ENCODE data around the gene ALPK3. TPM values are rescaled to one million over a fixed set of nuclear protein-coding genes. Genes with fewer than 3 reads are reported as not detected.

ALPK3 gene
- total RNA-seq, 2 donors from 2014 or later, result 7.8 to 15.8 TPM

- Histone ChIP-seq H3K27me3 (no peaks in the 10 kb centered on the region), H3K27ac (no peak overlapping the region), H3K9me3 (no peaks in the 10 kb centered on the region), H3K36me3 (replicated peaks in 1 of 2; ENCODE audit: insufficient read depth in 1 of 2, low read depth in 2 of 2) (peaks cover 0 to 7% of the 10 kb centered on the region in 2 donors), H3K4me3 (no peak overlapping the region), H3K4me1 (no peaks in the 10 kb centered on the region)
- intact Hi-C loops (cut with DNase I), result no loop called here
- WGBS, 2 donors, result 96 to 100% methylated on average over 1 to 4 of the region's 4 CpGs
- ATAC-seq (no peak), DNase-seq (no peak)
- no peak for TF ChIP-seq POLR2A (IDR thresholded peaks at IDR 0.05)
- TF ChIP-seq, protein P1, sequence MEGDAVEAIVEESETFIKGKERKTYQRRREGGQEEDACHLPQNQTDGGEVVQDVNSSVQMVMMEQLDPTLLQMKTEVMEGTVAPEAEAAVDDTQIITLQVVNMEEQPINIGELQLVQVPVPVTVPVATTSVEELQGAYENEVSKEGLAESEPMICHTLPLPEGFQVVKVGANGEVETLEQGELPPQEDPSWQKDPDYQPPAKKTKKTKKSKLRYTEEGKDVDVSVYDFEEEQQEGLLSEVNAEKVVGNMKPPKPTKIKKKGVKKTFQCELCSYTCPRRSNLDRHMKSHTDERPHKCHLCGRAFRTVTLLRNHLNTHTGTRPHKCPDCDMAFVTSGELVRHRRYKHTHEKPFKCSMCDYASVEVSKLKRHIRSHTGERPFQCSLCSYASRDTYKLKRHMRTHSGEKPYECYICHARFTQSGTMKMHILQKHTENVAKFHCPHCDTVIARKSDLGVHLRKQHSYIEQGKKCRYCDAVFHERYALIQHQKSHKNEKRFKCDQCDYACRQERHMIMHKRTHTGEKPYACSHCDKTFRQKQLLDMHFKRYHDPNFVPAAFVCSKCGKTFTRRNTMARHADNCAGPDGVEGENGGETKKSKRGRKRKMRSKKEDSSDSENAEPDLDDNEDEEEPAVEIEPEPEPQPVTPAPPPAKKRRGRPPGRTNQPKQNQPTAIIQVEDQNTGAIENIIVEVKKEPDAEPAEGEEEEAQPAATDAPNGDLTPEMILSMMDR (IDR thresholded peaks at IDR 0.05), result no peak
Measured at GRCh38 chr15:84790676-84791075, 26.5 kb upstream of the ALPK3 start.

DNA sequence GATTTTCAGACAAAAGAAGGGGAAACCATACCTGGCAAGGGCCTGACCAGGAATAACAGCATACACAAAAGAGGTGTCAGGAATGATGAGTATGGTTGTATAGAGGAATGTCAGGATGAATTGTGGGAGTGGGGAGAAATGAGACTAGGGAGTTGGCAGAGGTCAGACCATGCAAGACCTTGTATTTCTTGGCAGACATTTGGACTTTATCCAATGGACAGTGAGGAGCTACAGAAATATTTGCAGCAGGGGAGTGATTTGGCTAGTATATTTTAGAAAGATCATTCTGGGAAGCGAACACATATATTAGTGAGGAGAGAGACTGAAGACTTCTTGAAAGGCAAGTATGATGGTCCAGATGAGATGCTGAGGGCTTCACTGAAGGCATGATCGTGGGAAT lies 25.4 kb upstream of the ALPK3 start:
- TF ChIP-seq POLR2A (IDR thresholded peaks at IDR 0.05), result no peak
- TF ChIP-seq, protein P1 (IDR thresholded peaks at IDR 0.05), result no peak
- Histone ChIP-seq H3K27me3 (no peaks in the 10 kb centered on the region), H3K4me1 (no peaks in the 10 kb centered on the region), H3K27ac (no peak overlapping the region), H3K4me3 (no peak overlapping the region), H3K9me3 (no peaks in the 10 kb centered on the region), H3K36me3 (replicated peaks in 1 of 2; ENCODE audit: insufficient read depth in 1 of 2, low read depth in 2 of 2) (peaks cover 0 to 7% of the 10 kb centered on the region in 2 donors)
- intact Hi-C loops (cut with DNase I), result no loop called here
- ATAC-seq, result no peak
- DNase-seq, result no peak
- 95 to 97% methylated on average over 2 of the region's 2 CpGs for WGBS, 2 donors

DNA sequence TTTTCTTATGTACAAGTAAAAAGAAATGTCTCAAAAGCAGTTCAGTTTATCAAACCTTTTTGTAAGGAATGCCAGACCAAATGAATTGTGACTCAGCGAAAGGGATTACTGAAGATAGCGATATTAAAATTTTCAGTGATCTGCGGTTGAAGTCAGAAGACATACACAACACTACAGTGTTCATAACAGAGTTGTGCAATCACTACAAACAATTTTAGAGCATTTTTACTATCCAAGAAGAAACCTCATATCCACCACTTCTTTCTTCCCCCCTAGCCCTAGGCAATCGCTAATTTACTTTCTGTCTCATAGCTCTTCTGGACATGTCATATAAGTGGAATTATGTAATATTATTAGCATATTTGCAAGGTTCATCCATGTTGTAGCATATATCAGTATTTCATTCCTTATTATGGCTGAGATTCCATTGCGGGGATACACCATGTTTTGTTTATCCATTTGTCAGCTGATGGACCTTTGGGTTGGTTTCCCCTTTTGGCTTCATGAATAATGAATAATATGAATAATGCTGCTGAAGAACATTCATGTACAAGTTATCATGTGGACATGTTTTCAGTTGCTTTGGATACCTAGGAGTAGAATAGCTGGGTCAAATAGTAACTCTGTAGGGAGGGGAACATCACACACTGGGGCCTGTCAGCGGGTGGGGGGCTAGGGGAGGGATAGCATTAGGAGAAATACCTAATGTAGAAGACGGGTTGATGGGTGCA lies 23.6 kb upstream of the ALPK3 start:
- no peak overlapping the region for H3K4me3 ChIP-seq
- WGBS, 2 donors, result 94 to 97% methylated on average over 7 of the region's 7 CpGs
- H3K36me3 ChIP-seq (replicated peaks in 1 of 2; ENCODE audit: insufficient read depth in 1 of 2, low read depth in 2 of 2), result peaks cover 9 to 18% of the 10 kb centered on the region in 2 donors
- TF ChIP-seq, protein P1 (IDR thresholded peaks at IDR 0.05), result no peak
- no peak for TF ChIP-seq POLR2A (IDR thresholded peaks at IDR 0.05)
- ATAC-seq (no peak), DNase-seq (no peak)
- H3K9me3 ChIP-seq, result no peaks in the 10 kb centered on the region
- no peak overlapping the region for H3K27ac ChIP-seq
- no peaks in the 10 kb centered on the region for H3K4me1 ChIP-seq
- intact Hi-C loops (cut with DNase I), result no loop called here
- no peaks in the 10 kb centered on the region for H3K27me3 ChIP-seq

DNA sequence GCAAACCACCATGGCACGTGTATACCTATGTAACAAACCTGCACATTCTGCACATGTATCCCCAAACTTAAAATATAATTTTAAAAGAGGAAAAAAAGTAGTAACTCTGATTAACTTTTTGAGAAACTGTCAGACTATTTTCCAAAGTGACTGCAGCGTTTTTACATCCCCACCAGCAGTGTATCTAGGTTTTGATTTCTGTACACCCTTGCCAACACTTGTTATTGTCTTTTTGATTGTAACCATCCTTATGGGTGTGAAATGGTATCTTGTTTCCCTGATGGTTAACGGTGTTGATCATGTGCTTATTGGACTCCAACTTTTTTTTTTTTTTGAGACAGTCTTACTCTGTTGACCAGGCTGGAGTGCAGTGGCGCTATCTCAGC lies 23.0 kb upstream of the ALPK3 start:
- ATAC-seq (no peak), DNase-seq (no peak)
- Histone ChIP-seq H3K27ac (no peak overlapping the region), H3K27me3 (no peaks in the 10 kb centered on the region), H3K4me1 (no peaks in the 10 kb centered on the region), H3K9me3 (no peaks in the 10 kb centered on the region), H3K36me3 (replicated peaks in 1 of 2; ENCODE audit: insufficient read depth in 1 of 2, low read depth in 2 of 2) (peaks cover 15 to 23% of the 10 kb centered on the region in 2 donors), H3K4me3 (no peak overlapping the region)
- TF ChIP-seq, protein P1 (IDR thresholded peaks at IDR 0.05), result no peak
- no peak for TF ChIP-seq POLR2A (IDR thresholded peaks at IDR 0.05)
- WGBS, 2 donors, result 92 to 97% methylated on average over 4 of the region's 4 CpGs
- intact Hi-C loops (cut with DNase I), result no loop called here

- 89 to 95% methylated on average over 3 of the region's 3 CpGs for WGBS, 2 donors
- TF ChIP-seq, protein P1 (IDR thresholded peaks at IDR 0.05), result no peak
- no peak for TF ChIP-seq POLR2A (IDR thresholded peaks at IDR 0.05)
- intact Hi-C loops (cut with DNase I), result no loop called here
- no peak overlapping the region for H3K4me3 ChIP-seq
- H3K27me3 ChIP-seq, result no peaks in the 10 kb centered on the region
- H3K9me3 ChIP-seq, result no peaks in the 10 kb centered on the region
- H3K27ac ChIP-seq, result no peak overlapping the region
- no peaks in the 10 kb centered on the region for H3K4me1 ChIP-seq
- H3K36me3 ChIP-seq (replicated peaks in 1 of 2; ENCODE audit: insufficient read depth in 1 of 2, low read depth in 2 of 2), result peaks cover 17 to 32% of the 10 kb centered on the region in 2 donors
- ATAC-seq (no peak), DNase-seq (no peak)
Measured at GRCh38 chr15:84795186-84795585, 22.0 kb upstream of the ALPK3 start.
